ENCODE data around the gene HDAC10. TPM values are rescaled to one million over a fixed set of nuclear protein-coding genes. Genes with fewer than 3 reads are reported as not detected.

HDAC10 gene
- total RNA-seq, 1 experiment from 2014 or later, result 45.0 TPM

GRCh38 chr22:50287731-50288130 is 36.7 kb upstream of the HDAC10 start:
- Histone ChIP-seq H2BK15ac (ENCODE audit: low read depth, low read length) (no peak overlapping the region), H3K4me1 (ENCODE audit: insufficient read depth, low read length) (no peaks in the 10 kb centered on the region), H2BK20ac (ENCODE audit: low read depth, low read length, poor library complexity, severe bottlenecking) (no peak overlapping the region), H3K9ac (ENCODE audit: extremely low read depth, insufficient read length, low read length) (no peak overlapping the region), H4K5ac (ENCODE audit: insufficient read length, low read depth, low read length) (no peak overlapping the region), H2BK5ac (ENCODE audit: insufficient read length, low read length) (no peak overlapping the region), H4K8ac (replicated peaks; ENCODE audit: insufficient read length, low read depth, low read length) (no peak overlapping the region), H3K79me2 (ENCODE audit: insufficient read depth, low read length) (peaks cover 3% of the 10 kb centered on the region; the same call in 1 of the 2 replicates), H3K18ac (ENCODE audit: insufficient read length, low read depth, low read length) (no peak overlapping the region), H3K27me3 (ENCODE audit: insufficient read depth, low read length) (no peaks in the 10 kb centered on the region), H3K79me1 (ENCODE audit: insufficient read depth, low read depth, low read length, poor library complexity, severe bottlenecking) (peaks cover 2% of the 10 kb centered on the region), H2AFZ (ENCODE audit: low read length) (no peak overlapping the region), H3K56ac (ENCODE audit: insufficient read length, low read depth, low read length) (no peak overlapping the region), H4K20me1 (ENCODE audit: control insufficient read depth, insufficient read depth, insufficient read length) (no peaks in the 10 kb centered on the region), H3K23ac (ENCODE audit: insufficient read length, low read depth, low read length) (no peak overlapping the region), H2AK5ac (ENCODE audit: insufficient read length, low read length) (no peak overlapping the region), H2BK120ac (ENCODE audit: low read depth, low read length, poor library complexity, severe bottlenecking) (no peak overlapping the region), H3K14ac (ENCODE audit: insufficient read depth, low read length) (no peak overlapping the region), H3K23me2 (ENCODE audit: insufficient read length, low read depth, low read length, poor library complexity, severe bottlenecking) (peaks cover 3% of the 10 kb centered on the region), H2BK12ac (ENCODE audit: insufficient read length, low read depth, low read length) (no peak overlapping the region), H3T11ph (ENCODE audit: low read length) (no peak overlapping the region), H3K4ac (ENCODE audit: low read depth, low read length) (no peak overlapping the region), H3K4me2 (ENCODE audit: insufficient read depth, insufficient read length, low read length) (no peak overlapping the region), H4K91ac (ENCODE audit: insufficient read length, low read depth, low read length) (no peak overlapping the region), H3K27ac (ENCODE audit: insufficient read length, low read depth, low read length) (no peak overlapping the region), H3K9me3 (ENCODE audit: control insufficient read depth, low read depth, low read length) (no peaks in the 10 kb centered on the region)
- Mint-ChIP-seq H3K4me1 (peaks cover 3 to 4% of the 10 kb centered on the region in 2 experiments), H3K4me3 (no peak overlapping the region), H3K36me3 (ENCODE audit: insufficient read depth in 1 of 3, low read depth in 3 of 3) (peaks cover 8 to 32% (median 28%) of the 10 kb centered on the region in 3 experiments; a peak in 6 of 7 replicates), H3K27ac (no peak overlapping the region), H3K27me3 (ENCODE audit: low read depth) (no peaks in the 10 kb centered on the region), H3K9me3 (no peaks in the 10 kb centered on the region; a peak in 1 of 5 replicates)
- DNase-seq, result no peak
- no CpG with 5 or more reads among the region's 31 CpGs for WGBS (ENCODE audit: extremely low coverage, insufficient read length, low lambda C conversion rate)
- no peak for TF ChIP-seq CTCF (conservative IDR thresholded peaks at IDR 0.05)

All from H9 (cell line).